ENCODE results near the gene PRIM2. TPM values are rescaled to one million over a fixed set of nuclear protein-coding genes. Genes with fewer than 3 reads are reported as not detected.
"Not testable (repeated sequence)": the region's sequence is repeated elsewhere in the genome, so short reads cannot be mapped to it uniquely, and the experiment has no call there.

PRIM2 gene
- total RNA-seq, 1 donor from 2014 or later = 38.5 TPM

DNA sequence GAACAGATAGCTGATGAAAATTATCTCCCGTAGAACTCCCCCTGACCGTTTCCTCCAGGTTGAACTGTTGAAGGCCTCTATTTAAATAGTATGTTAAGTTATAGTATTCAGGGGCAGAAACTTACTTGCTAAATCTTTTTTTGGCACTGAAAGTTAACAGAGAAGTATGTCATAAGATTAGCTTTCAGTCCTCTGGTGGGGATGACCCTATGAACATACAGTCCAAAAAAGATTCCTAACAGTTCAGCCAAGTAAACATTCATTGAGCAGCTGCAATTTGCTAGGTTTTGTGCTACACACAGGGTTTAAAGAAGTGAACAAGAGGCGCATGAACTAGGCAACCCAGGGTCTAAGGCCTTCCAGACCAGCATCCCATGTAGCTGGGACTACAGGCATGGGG is 264.2 kb downstream of the PRIM2 start:
- intact Hi-C loops (cut with micrococcal nuclease) = not testable (repeated sequence)

DNA sequence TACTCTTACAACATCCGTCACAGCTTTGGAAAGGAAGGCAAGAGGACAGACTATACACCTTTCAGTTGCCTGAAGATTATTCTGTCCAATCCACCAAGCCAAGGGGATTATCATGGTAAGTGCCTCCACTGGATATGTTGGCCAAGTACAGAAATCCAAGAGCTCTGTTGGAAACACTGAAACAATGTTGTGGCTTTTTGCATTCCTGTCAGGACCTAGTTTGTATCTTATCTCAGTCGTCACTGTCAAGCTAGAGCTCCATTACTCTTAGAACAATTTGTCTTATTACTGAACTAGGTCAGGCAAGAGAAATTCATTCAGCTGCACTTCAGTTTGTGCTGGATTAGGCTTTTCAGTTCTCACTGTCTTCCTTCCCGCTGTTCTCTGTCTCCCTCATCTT is 283.7 kb downstream of the PRIM2 start:
- intact Hi-C loops (cut with micrococcal nuclease) = not testable (repeated sequence)

DNA sequence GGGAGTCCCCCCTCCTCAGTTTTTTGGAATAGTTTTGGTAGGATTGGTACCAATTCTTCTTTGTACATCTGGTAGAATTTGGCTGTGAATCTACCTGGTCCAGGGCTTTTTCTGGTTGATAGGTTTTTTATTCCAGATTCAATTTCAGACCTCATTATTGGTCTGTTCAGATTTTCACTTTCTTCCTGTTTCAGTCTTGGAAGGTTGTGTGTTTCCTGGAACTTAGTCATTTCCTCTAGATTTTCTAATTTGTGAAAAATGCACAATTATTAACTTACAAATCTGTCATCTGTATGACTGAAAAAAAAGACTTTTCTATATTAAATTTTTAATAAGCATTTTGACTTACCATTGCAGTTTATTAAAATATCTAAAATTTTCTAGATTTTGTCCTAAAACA is 287.9 kb downstream of the PRIM2 start:
- intact Hi-C loops (cut with micrococcal nuclease) = not testable (repeated sequence)

DNA sequence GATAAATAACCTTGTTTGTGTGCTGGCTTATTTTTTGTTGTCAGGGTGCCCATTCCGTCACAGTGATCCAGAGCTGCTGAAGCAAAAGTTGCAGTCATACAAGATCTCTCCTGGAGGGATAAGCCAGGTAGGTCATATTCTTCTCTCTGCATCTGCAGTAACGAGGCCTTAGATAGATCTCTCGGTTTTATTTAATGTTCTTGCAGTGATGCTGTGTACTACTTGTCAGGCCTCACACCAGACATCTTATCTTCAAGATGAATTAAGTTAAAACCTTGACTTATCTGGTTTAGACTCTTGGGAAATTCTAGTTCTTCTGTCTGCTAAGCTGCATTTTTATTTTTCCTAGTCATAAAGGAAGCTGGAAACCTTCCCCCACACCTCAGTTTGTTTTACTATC is 288.9 kb downstream of the PRIM2 start:
- intact Hi-C loops (cut with micrococcal nuclease) = not testable (repeated sequence)

DNA sequence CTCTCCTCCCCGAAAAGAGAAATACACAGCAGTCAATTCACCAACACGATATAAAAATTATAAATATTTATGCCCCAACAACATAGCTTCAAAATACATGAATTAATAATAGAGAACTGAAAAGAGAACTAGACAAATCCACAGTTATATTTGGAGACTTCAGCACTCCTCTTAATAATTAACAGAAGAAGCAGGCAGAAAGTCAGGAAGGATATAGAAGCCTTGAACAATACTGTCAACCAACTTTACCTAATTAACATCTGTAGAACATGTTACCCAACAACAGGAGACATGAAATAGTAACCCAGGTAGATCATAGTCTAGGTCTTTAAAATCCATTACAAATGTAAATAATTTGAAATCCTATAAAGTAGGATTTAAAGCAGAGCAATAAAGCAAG is 293.2 kb downstream of the PRIM2 start:
- intact Hi-C loops (cut with micrococcal nuclease) = not testable (repeated sequence)

DNA sequence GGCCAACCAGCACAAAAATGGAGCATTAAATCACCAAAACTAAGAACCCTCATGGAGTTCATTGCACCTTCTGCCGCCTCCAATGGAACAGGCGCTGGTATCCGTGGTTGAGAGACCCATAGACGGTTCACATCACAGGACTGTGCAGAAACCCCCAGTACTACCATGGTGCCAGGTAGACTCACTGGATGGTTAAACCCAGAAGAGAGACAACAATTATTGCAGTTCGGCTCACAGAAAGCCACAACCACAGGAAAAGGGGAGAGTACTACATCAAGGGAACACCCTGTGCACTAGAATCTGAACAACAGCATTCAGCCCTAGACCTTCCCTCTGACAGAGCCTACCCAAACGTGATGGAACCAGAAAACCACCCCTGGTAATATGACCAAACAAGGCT is 301.5 kb downstream of the PRIM2 start:
- intact Hi-C loops (cut with micrococcal nuclease) = not testable (repeated sequence)

DNA sequence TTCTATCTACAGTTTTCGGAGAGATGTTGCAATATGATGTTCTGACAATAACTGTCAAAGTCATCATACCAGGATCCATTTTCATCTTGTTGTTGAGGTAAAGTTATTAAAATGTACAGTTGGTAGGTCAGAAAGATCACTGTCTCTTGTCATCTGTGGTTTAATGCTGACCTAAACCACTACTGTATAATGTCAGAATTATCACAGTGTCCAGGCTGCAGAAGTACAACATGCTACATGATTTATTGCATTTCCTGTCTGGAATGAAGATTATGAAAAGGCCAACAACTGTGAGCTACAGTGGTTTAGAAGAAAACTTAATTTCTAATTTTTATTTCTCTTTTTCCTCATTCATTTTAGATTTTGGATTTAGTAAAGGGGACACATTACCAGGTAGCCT is 314.3 kb downstream of the PRIM2 start:
- intact Hi-C loops (cut with micrococcal nuclease) = not testable (repeated sequence)

DNA sequence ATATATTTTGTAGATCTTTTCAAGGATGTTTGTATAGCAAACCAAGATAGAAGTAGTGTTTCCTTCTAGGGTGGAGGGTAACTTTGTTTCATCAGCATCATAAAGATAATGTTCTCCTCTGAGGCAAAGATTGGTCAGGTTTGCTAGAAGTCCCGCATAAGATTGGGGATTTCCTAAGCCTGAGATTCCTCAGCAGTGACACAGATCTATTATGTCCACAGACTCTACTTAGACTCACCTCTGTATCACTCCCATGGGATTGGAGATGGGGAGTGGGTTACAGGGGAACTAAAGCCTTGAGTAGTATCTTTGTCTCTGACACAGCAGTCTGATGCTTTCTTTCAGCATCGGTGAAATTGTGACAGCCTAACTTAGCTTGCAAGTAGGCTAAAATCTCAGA is 341.1 kb downstream of the PRIM2 start:
- intact Hi-C loops (cut with micrococcal nuclease) = not testable (repeated sequence)

DNA sequence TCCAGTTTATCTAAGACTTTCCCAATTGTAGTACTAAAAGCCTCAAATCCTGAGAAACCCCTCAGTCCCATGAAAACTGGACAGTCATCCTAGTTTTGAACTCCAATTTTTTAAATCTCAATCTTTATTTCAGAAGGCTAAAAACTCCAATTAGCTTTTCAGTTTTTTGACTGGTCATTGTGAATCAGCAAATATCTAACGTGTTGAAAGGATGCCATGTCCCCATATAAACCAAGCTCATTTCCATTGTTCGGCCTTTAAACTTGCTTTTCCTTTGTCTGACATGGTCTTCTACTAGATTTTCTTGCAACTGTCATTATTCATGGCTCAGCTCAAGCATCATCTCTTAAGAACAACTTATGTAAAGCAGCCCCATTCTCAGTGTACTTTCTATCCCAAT is 342.4 kb downstream of the PRIM2 start:
- intact Hi-C loops (cut with micrococcal nuclease) = not testable (repeated sequence)

DNA sequence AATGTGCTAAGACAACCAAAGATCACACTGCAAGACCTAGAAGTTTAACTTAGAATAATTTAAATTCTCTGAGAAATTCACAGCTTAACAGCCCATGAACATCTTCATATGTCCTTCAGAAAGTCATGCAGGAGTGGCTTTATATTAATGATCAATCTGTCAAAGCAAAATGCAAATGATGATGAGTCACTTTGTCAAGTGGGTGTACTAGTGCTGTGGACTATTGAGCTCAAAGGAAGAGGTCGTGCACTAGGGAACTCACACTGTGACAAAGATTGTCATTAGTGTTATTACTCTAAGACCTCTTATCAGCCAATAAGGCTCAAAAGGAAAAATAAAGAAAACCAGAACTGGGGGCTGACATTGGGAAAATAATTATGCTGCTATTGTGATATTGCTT is 343.5 kb downstream of the PRIM2 start:
- intact Hi-C loops (cut with micrococcal nuclease) = not testable (repeated sequence)

DNA sequence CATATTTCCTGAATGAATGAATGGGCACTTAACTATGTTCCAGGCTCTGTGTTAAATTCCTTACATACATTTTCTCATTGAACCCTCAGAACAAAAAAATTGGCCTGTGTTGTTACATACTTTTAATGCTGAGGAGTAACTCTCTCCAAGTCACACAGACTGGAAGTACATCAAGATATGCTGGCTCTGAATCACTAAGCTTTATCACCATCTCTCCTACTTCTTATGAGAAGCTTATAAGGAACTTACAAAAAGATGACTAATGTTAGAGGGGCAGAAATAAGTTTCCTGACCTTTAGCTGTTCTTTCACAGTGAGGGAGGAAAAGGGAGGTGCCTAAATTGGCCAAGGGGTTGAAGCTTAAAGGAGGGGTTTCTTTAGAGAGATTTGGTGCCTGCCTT is 350.7 kb downstream of the PRIM2 start:
- intact Hi-C loops (cut with micrococcal nuclease) = not testable (repeated sequence)

DNA sequence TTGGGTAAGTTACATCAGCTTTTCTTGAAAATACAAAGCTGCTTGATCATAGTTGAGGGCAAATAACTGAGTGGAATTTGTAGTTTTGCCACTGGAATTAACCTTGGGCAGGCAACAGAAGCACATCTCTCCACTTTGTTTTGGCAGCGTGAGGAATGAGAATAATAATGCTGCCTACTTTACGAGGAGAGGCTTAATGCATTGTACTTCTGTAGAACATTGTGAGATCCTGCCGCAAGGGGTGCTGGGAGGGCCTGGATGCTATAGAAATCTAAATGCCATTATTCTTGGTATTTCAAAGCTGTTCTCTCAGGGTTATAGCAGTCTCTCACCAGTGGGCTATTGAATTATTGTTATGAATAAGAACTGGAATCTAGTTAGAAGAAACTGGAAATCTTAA is 353.8 kb downstream of the PRIM2 start:
- intact Hi-C loops (cut with micrococcal nuclease) = not testable (repeated sequence)

DNA sequence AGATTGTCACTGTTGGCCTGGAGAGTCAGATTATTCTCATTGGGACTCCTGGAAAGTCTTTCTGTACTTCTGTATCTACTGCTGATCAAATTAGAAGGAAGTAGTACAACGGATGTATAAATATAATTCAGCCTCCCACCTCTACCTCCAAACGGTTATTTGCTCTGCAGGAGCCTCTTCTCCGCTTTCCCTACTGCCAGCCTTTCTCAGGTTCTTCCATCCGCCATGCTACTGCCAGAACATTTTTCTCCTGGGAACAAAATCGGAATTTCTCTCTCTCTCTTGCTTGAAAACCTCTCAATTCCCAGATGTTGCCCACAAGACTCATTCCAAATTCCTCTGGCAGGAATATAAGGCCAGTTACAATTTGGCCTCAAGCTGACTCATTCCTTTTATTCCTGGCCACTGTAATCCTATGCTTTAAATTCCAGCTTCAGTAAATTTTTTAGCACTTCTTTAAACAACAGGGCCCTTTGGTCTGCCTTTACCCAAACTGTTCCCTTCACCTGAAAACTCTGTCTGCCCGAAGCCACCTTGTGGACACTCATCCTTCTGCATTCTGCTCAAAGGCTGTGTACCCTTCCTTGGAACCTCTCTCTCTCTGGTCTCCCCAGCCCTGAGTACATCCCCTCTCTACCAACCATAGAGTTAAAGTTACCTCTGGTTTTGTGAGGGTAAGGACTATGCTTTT is 354.7 kb downstream of the PRIM2 start:
- intact Hi-C loops (cut with micrococcal nuclease) = not testable (repeated sequence)

DNA sequence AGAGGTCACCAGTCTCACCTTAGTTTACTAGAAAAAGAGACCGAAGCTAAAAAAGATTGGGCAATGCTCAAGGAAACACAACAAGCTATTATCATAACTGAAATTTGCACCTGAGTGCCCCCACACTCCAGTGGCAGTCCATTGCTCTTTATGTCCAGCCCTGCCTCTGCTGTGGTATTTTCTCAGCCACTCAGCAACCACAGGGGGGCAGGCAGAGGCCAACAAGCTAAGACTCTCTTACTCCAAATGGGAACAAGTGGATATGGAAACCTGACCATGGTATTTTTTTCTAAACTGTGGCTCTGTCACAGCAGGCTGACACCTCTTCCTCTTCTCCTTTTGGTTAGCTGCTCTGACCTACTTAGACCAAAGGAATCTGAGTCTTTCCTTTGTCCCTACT is 355.9 kb downstream of the PRIM2 start:
- intact Hi-C loops (cut with micrococcal nuclease) = not testable (repeated sequence)

DNA sequence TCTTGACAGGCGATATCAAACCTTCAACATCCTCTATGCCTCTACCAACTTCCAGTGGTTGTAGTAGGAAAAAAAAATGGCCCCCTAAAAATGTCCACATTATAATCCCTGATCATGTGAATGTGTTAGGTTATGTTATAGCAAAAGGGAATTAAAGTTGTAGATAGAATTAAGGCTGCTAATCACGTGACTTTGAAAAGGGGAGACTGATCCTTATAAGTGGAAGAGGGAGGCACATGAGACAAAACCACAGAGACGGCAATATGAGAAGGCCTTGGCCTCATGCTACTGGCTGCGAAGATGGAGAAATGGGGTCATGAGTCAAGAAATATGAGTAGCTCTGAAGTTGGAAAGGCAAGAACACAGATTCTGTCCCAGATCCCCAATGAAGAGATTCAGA is 358.0 kb downstream of the PRIM2 start:
- intact Hi-C loops (cut with micrococcal nuclease) = not testable (repeated sequence)

DNA sequence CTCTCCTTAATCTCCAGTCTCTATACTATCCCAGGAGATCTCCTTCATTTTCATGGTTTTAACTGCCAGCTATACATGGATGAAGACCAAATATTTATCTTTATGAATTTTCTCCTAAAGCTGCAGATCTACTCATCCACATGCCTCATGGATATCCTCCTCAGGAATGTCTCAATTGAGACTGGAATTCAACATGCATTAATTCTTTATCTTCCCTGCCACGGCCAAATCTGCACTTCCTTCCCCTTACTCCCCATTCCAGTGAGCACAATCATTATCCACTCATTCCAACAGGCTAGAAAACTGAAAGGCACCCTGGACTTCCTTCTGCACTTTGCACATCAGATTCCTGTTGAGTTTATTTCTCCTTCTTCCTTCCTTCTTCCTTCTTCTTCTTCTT is 379.0 kb downstream of the PRIM2 start:
- intact Hi-C loops (cut with micrococcal nuclease) = not testable (repeated sequence)

Other genes starting within 250 kb of the PRIM2 start
- gene ZNF451, start 227.4 kb upstream of the PRIM2 start, total RNA-seq = 69.9 and 73.9 TPM in 2 replicates
- 12.5 and 12.9 TPM in 2 replicates for gene BAG2, start 145.3 kb upstream of the PRIM2 start, total RNA-seq
- gene RAB23, start 95.3 kb upstream of the PRIM2 start, total RNA-seq = 3.5 and 4.2 TPM in 2 replicates

Measured in T-helper 2 cell treated with Interferon-gamma antibody and Interleukin-4, amounts not matched to agents 100 ng/mL and 5 ng/mL, for 36 hours (primary cell).